Stimulated activated CD4-positive, alpha-beta T cell treated with anti-CD3 and anti-CD28 coated beads, Interleukin-12 subunit alpha, Interleukin-12 subunit beta, amount 100 ng/mL, for 24 hours (primary cell): ENCODE measurements around the gene ABR.

ENCODE experiments used
- DNase-seq, 2 experiments: peaks; one replicate each; pipeline ENCODE4 v3.0.0-alpha.2; 2020; ENCODE audit warnings: low read depth in 2 of 2

The ABR gene

GRCh38 chr17:1030684-1031532, 148.9 kb downstream of the ABR start:
- no peak for DNase-seq

DNA sequence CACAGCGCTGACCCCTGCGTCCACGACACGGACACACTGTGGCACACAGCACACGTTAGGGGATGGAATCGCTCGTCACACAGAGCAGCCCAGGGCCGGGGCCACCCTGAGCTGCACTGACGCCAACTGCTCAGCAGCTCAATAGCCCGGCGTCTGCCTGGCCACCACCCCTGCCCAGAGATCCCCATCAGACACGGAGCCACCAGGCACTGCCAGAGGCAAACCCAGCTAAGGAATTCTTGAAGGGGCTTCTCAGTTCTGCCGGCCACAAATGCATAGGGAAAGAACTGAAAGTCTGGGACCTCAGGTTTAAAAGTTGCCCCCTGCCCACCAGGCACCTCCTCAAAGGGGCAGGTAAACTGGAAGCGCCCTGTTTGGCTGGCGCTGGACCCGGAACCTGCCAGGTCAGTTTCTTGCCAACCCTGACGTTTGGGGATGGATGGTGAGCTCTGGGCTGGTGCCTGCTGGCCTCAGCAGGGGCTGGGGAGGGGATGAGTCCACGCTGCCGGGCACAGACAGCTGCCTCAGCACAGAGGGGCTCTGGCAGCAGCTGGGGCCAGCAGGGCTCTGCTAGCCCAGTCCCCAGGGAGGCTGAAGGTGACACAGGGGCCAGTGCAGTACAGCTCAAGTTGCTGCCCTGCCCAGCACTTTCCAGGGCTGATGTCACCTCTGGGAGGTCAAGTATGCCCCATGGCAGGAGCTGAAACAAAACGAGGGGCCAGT, 149.7 kb downstream of the ABR start:
- no peak for DNase-seq

DNA sequence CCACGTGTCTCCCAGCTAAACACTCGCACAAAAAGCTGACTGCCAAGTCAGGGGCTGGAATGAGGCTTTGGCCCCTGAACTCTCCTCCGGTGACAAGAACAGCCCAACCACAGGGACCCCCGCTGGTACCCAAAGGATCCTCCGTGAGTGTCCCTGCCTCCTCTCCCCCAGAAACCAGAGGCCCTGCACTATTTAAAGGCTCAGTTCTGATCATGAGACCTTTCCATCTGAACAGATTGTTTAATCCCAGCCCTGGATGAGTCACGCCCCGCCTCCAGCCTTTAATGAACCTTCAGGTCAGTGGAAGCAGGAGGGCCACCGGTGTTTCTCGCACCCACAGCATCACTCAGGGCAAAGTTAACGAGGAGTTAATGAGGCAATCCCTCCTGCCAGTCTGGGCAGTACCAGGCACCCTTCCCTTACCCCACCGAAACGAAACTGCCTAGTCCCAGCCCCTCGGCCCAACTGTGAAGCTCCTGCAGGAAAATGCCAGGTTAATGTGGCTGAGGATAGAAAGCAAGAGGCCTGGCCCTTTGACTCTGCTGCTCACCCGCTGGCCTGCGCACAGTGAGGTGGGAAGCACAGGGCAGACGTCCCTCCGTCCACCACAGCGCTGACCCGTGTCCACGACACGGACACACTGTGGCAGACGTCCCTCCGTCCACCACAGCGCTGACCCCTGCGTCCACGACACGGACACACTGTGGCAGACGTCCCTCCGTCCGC, 150.4 kb downstream of the ABR start:
- DNase-seq: no peak

- no peak for DNase-seq
These were observed 152.7 kb downstream of the ABR start for GRCh38 chr17:1027044-1027443.

DNA sequence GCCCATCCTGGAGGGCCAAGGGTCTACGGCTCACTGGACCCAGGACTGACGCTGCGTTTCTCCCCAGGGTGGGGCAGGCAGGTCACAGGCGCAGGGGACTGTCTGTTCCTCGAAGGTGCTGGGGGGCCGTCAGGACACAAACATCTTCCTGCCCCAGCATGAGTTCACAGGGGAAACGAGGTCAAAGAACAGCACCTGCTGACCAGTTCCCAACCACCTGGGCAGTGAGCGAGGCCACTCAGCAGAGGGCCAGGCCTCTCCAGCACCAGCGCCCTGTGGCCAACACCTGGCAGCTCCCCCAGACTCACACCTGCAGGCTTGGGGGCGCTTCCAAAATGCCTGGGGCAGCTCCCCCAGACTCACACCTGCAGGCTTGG, 153.2 kb downstream of the ABR start:
- DNase-seq: no peak

GRCh38 chr17:1025733-1026598, 153.8 kb downstream of the ABR start:
- DNase-seq: no peak

- no peak for DNase-seq
These were observed 155.7 kb downstream of the ABR start for GRCh38 chr17:1024076-1024475.

- DNase-seq: no peak
These were observed 157.3 kb downstream of the ABR start for GRCh38 chr17:1022278-1023024.

DNA sequence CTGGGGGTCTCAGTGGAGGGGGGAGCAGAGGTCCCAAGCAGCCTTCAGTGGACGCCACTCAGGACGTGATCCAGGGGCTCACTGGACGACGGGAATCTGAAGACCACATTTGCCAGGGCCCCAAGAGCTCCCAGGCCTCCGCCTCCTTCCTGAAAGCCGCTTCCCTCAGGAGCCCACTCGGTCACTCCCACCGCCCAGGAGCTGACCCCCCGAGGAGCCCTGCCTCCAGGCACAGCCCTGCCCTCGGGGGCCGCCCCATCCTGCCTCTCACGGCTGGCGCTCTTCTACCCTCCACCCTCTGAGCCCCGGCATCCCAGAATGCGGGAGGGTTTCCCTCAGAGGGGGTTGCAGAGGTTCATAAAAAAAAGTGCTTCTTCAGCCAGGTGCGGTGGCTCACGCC, 158.6 kb downstream of the ABR start:
- DNase-seq: no peak

DNA sequence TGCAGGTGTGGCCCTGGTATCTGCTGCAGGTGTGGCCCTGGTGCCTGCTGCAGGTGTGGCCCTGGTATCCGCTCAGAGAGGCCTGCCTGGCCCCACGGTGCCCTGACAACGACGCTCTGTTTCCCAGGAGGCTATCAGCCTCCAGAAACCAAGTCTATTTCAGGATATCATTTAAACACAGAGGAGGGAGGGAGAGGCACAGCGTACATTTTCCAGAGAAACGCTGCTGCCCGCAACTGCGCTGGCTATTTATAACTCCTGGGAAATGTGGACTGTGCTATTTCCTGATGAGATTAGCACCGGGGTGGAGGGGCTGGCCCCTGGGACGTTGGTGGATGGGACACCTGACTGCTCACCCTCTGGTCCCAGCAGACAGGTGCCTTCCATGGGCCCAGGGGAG, 160.3 kb downstream of the ABR start:
- no peak for DNase-seq

DNA sequence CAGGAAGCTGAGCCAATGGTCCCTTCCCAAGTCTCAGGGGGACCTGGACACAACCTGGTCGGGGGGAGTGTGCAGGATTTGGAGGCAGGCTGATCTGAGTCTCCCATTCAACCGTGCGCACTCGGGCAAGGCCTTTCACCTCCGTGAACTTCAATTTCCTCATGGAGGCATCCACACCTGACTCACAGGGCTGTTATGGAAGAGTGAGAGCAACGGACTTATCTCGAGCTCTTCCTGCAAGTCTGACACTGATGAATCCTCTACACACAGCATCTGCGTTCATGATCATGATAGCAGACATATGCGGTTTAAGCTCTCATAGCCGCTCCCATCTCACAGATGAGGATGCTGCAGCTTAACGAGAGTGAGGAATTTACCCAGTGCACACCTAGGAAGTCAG, 161.2 kb downstream of the ABR start:
- DNase-seq: no peak

DNA sequence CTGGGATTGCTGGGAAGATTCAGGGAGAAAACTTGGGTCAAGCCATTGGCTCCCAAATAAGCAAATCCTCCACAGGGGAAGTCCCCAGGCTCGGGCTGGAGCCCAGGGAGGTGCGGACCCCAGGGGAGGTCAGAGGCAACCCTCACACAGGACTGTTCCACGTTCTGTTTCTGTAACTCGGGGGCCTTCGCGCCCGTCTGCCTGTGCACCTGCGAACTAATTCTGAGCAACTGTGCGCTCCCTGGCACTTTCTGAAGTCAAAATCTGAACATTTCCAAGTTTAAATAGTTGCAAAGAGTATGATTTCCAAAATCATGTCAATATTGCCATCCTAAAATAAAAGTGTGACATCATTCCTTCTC, 166.1 kb downstream of the ABR start:
- DNase-seq: no peak

DNA sequence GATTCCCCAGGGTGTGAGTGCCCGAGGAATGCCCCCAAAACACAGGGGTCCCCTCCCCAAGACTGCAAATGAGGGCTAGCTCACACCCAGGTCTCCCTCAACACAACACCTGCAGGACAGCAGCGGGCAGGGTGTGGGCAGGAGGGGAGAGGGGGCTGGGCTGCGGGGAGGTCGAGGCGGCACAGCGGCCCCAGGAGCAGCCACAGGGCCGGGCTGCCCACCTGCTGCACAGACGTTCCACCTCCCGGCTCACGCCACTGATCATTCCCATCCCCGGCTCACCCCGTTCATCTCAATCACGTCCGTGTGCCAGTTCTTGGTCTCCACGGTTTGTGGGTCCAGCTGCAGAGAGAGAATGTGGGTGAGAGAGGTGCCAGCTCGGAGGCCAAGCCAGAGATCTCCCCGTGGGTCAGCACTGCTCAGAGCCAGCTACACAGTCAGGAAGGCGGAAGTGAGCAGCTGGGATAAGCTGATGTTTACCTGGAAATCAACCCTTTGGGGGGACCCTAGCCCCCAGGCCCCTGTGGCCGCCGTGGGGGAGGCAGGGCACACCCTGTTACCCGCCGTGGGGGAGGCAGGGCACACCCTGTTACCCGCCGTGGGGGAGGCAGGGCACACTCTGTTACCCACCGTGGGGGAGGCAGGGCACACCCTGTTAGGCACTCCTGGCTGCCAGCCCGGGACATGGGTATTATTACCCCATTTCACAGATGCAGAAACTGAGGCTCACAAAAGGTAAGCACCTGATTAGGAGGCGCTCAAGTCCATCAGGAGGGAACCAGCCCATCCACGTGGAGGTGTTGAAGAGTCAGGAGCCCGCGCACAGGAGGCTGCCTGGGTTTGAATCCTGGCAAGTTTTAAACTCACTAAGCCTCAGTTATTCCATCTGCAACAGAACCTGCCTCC, 166.7 kb downstream of the ABR start:
- DNase-seq: no peak

- DNase-seq: no peak
These were observed 167.7 kb downstream of the ABR start for GRCh38 chr17:1011760-1012735.

- no peak for DNase-seq
These were observed 168.6 kb downstream of the ABR start for GRCh38 chr17:1011138-1011537.

GRCh38 chr17:1010586-1010985, 169.2 kb downstream of the ABR start:
- DNase-seq: no peak

DNA sequence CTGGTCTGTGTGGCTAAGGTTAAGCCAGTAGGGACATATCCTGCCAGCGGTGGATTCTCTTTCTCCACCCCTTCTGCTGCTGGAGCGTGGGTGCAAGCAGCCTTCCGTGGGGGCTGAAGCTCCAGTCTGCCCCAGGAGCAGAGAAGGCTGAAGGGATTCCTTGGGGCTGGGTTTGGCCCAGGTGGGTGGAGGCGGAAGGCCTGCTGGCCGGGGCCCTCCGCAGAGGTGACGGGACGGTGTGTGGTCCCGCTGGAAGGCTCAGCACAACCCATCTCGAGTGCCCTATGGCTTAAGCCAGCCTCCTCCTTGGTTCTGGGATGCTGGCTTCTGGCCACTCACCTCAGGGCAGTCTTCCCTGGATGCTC, 169.7 kb downstream of the ABR start:
- no peak for DNase-seq

DNA sequence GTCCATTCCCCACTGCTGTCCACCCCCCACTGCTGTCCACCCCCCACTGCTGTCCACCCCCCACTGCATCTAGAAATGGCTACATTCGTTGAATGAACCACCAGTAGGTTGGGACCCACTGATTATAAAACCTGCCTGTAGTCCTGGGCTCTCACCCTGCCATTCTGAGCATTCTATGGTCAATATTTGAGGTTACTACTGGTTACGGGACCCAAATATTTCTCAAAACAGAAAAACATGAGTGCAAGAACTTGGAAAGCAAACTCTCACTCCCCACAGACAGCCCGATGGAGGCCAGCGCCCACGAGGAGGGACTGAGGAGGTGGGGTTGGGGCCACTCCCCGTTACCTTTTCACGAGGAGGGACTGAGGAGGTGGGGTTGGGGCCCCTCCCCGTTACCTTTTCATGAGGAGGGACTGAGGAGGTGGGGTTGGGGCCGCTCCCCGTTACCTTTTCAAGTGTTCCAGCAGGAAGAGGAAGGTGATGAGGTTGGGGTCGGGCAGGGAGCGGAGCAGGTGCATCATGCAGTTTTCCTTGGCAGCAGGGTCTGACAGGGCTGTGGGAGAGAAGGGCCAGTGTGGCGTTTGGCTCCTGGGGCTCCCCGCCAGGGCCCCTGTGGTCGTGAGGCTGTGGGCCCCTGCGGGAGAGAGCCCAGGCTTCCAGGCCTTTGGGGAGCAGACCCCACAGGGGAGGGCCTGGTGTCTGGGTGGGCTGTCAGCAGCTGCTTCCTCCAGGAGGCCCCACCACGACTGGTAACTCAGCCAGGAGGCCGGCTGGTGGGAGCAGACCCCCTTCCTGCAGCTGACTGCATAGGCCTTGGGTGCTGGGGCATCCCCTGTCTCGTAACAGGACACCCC, 170.3 kb downstream of the ABR start:
- DNase-seq: no peak
